C1 segment of cervical spinal cord (tissue), 14 donors: Measurements from ENCODE around the gene DEF6.
"Not testable (repeated sequence)": the region's sequence is repeated elsewhere in the genome, so short reads cannot be mapped to it uniquely, and the experiment has no call there.

ENCODE experiments used
- DNase-seq, 14 donors: peaks; one replicate each; lab custom pipeline; 2025; lab: John Stamatoyannopoulos, UW

Gene DEF6

GRCh38 chr6:35309611-35310264 lies 12.1 kb downstream of the DEF6 start:
- DNase-seq = no peak

- DNase-seq = no peak
These were observed 12.7 kb downstream of the DEF6 start for GRCh38 chr6:35310265-35310831.

DNA sequence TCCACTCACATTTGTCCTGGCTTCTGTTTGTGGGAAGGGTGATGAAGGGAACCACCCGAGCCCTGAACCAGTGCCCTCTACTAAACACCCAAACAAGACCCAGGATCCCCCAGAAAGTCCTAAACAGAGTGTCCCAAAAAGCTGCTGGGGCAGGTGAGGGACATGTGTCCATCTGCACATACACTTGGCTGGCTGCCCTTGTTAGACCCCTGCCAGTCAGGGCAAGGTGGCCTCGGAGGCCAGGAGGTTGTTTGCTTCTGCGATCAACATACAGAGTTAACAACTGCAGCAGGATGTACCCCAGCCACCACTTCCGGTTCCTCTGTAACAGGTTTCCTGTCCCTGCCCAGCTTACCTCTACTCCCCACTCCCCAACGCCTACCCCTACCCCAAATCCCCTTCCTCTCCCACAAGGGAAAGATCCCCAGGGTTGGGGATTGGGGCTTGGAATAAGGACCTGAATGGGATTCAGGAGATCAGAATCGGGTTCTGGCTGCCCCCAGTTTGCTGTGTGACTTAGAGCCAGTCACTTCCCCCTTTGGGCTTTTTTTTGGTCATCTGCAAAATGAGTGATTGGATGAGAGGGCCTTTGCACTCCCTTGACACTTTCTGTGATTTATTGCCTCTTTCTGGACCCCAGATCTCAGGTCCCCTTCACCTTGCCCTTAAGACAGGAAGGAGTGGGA lies 13.9 kb downstream of the DEF6 start:
- DNase-seq = no peak

DNA sequence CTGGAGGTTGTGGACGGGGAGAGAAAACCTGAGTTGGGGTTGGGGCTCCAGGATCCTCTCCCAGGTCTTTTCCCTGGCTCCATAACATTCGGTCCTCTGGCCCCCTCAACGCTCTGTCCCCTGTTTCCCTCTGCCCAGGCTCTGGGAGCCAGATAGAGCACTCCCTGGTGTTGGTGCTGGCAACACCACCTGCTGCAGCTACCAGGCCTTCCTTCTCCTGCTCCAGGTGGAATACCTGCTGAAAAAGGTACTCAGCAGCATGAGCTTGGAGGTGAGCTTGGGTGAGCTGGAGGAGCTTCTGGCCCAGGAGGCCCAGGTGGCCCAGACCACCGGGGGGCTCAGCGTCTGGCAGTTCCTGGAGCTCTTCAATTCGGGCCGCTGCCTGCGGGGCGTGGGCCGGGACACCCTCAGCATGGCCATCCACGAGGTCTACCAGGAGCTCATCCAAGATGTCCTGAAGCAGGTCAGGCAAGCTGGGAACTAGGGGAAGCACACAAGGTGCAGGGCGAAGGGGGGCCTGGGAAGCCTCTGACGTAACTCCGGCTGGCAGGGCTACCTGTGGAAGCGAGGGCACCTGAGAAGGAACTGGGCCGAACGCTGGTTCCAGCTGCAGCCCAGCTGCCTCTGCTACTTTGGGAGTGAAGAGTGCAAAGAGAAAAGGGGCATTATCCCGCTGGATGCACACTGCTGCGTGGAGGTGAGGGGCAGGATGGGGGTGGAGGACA lies 14.6 kb downstream of the DEF6 start:
- no peak for DNase-seq

- no peak for DNase-seq
These were observed 15.2 kb downstream of the DEF6 start for GRCh38 chr6:35312807-35313206.

DNA sequence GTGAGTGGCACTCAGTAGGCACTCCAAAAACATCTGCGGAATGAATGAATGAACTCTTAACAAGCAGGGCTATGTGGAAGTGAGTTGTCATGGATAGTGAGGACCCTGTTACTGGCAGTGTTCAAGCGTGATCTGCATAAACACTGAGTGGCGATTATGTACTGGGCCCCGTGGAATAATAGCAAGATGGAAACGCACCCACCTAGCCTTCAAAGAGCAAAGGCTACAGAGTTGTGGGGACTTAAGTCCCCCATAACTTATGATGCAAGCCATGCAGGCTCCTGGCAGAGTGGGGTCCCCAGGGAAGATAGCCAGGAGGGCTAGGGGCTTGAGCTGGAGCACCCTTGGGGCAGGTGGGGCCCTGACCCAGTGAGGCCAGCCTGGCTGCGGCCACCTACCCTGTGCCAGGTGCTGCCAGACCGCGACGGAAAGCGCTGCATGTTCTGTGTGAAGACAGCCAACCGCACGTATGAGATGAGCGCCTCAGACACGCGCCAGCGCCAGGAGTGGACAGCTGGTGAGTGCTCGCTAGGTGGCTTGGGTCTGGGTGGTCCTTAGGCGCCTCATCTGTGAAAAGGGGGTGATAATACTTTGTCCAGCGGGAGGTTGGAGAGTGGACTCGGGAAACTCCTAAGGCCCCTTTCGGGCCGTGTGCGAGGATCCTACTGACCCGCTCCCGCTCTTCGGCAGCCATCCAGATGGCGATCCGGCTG lies 20.0 kb downstream of the DEF6 start:
- DNase-seq = peak in 1 of 14 donors; percentile 58

- peak in 12 of 14 donors; percentile 12 to 76 (median 54) for DNase-seq
These were observed 20.9 kb downstream of the DEF6 start for GRCh38 chr6:35318196-35319171.

- no peak for DNase-seq
These were observed 21.9 kb downstream of the DEF6 start for GRCh38 chr6:35319346-35320030.

DNA sequence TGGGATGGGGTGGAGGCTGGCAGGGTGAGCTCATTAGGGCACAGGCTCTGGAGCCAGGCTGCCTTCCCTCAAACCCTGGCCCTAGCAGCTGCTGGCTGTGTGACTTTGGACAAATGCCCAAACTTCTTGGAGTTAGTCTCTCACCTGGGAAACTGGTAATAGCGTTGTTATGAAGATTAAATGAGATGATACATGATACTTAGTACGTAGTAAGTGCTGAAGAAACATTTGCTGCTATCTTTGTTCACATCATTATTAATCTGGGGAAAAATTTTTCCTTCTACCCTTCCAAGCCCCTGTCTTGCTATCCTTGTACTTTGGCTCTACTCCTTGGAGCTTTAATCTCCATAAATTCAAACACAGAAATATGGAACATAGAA lies 22.4 kb downstream of the DEF6 start:
- no peak for DNase-seq

GRCh38 chr6:35321091-35321490 lies 23.5 kb downstream of the DEF6 start:
- no peak for DNase-seq

GRCh38 chr6:35327349-35328027 lies 29.9 kb downstream of the DEF6 start:
- DNase-seq = peak in 2 of 14 donors; percentile 16 to 29

GRCh38 chr6:35328108-35328723 lies 30.6 kb downstream of the DEF6 start:
- no peak for DNase-seq

DNA sequence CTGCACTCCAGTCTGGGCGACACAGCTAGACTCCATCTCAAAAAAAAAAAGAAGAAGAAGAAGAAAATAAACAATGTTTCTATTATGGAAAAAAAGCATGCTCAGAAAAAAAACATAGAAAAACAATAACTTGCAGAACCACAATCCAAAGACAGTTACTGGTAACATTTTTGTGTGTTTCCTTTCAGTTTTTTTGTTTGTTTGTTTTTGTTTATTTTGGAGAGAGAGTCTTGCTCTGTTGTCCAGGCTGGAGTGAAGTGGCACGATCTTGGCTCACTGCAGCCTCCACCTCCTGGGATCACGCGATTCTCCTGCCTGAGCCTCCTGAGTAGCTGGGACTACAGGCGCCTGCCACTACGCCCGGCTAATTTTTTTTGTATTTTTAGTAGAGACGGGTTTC lies 31.3 kb downstream of the DEF6 start:
- not testable (repeated sequence) for DNase-seq

- no peak for DNase-seq
These were observed 33.0 kb downstream of the DEF6 start for GRCh38 chr6:35330541-35331119.

- not testable (repeated sequence) for DNase-seq
These were observed 34.7 kb downstream of the DEF6 start for GRCh38 chr6:35332074-35332887.

GRCh38 chr6:35341557-35341956 lies 43.9 kb downstream of the DEF6 start:
- DNase-seq = no peak

GRCh38 chr6:35342258-35343091 lies 44.9 kb downstream of the DEF6 start, which contains the start of gene PPARD:
Gene PPARD (plus strand): TSS chr6:35342558. CDS start chr6:35411088, 68,530 bp downstream.
- DNase-seq = peak; percentile 82 to 99 (median 97)
